NT2/D1 (cell line): ENCODE measurements around the gene LRIG1.

Source experiments
- SUZ12 ChIP-seq: IDR thresholded peaks from 2 replicates; pipeline ENCODE4 v1.6.1; 2011; ENCODE audit not compliant: insufficient read length, insufficient read depth; ENCODE audit errors: extremely low read depth
- YY1 ChIP-seq: IDR thresholded peaks from 2 replicates; pipeline ENCODE4 v1.6.1; 2011; ENCODE audit not compliant: insufficient read length, insufficient read depth

DNA sequence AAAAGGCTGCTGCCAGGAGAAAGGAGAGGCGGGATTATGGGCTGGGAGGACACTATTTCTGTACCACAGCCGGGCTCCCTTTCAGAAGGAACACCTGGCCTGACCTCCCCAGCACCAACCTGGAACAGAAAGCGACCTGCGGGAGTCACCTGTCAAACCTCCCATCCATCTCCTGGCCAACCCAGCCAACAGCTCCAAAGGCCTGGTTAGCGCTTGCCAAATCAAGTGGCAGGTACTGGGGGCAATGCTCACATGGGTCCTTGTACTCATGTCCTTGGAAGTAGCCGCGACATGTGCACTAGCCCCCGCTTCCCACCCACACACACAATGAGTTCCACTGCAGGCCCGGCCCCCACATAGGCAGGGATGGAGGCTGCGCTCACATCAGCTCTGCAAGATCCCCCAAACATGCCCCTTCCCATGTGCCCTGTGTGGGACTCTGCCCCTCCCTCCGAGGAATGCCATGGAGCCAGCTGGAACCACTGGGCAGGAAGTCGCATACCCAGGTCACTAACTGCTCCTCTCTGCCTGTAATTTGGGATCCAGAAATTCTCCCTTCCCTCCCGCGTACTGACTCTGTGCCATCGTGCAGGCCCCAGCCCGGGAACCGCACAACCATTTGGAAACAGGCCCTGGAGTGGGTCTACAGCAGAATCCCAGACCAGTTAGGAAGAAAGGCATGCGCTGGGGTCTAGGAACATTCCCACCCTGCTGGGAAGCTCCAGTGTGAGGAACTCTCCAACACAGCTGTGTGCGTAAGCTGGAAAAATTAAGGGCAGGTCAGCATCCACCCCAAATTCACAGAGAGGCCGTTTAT is 98.9 kb downstream of the LRIG1 start:
- TF ChIP-seq YY1 (no peak), SUZ12 (no peak)
